Skeletal muscle cell (primary cell): Measurements from ENCODE around the gene ARL5B.
A peak's percentile ranks its signal among the peaks of the same experiment; 100 is the strongest.

Source experiments
- DNase-seq: peaks from one replicate; pipeline ENCODE4 v3.0.0-alpha.2; 2010; ENCODE audit warnings: low read depth
- H3K4me3 ChIP-seq: 2 replicates; pipeline ENCODE4 v1.5.1; 2011; ENCODE audit warnings: low read depth, mild to moderate bottlenecking, control low read depth, low read length, moderate library complexity

Gene ARL5B

GRCh38 chr10:18690541-18690940, 31.3 kb downstream of the ARL5B start:
- DNase-seq: no peak
- no peak overlapping the region for H3K4me3 ChIP-seq

GRCh38 chr10:18699849-18700840, 40.9 kb downstream of the ARL5B start:
- H3K4me3 ChIP-seq: no peak overlapping the region
- no peak for DNase-seq

- no peak for DNase-seq
- no peak overlapping the region for H3K4me3 ChIP-seq
Measured at GRCh38 chr10:18703521-18703920, 44.3 kb downstream of the ARL5B start.

GRCh38 chr10:18710201-18710653, 51.0 kb downstream of the ARL5B start:
- DNase-seq: no peak

GRCh38 chr10:18713077-18713476, 53.8 kb downstream of the ARL5B start:
- DNase-seq: peak; percentile 16
- H3K4me3 ChIP-seq: no peak overlapping the region

More at GRCh38 chr10:18710201-18710653, 51.0 kb downstream of the ARL5B start:
- no peak overlapping the region for H3K4me3 ChIP-seq

GRCh38 chr10:18718991-18719390, 59.8 kb downstream of the ARL5B start:
- DNase-seq: no peak
- no peak overlapping the region for H3K4me3 ChIP-seq

GRCh38 chr10:18719811-18720210, 60.6 kb downstream of the ARL5B start:
- no peak overlapping the region for H3K4me3 ChIP-seq
- no peak for DNase-seq

- DNase-seq: no peak
- no peak overlapping the region for H3K4me3 ChIP-seq
Measured at GRCh38 chr10:18721067-18721466, 61.8 kb downstream of the ARL5B start.

- no peak for DNase-seq
- no peak overlapping the region for H3K4me3 ChIP-seq
Measured at GRCh38 chr10:18723801-18724200, 64.6 kb downstream of the ARL5B start.
